A673 (cell line): Measurements from ENCODE around the gene ZNG1F.
"Not testable (repeated sequence)": the region's sequence is repeated elsewhere in the genome, so short reads cannot be mapped to it uniquely, and the experiment has no call there.

Experiments used
- EZH2 ChIP-seq: fragments of 200-600 bp; sonication (generic); IDR thresholded peaks from 2 replicates; pipeline ENCODE4 v1.6.1; 2017; ENCODE audit warnings: borderline replicate concordance, low read depth, mild to moderate bottlenecking, mixed read lengths, antibody characterized with exemption, low read length; ENCODE audit not compliant: poor library complexity, severe bottlenecking
- TF ChIP-seq, protein P1 (sequence below): fragments of 300-800, 200-600 bp; sonication (generic); conservative IDR thresholded peaks from 2 replicates; pipeline ENCODE4 v1.5.1; 2017; ENCODE audit warnings: low read depth, mild to moderate bottlenecking, antibody characterized with exemption, low read length, moderate library complexity, mixed read lengths

DNA sequence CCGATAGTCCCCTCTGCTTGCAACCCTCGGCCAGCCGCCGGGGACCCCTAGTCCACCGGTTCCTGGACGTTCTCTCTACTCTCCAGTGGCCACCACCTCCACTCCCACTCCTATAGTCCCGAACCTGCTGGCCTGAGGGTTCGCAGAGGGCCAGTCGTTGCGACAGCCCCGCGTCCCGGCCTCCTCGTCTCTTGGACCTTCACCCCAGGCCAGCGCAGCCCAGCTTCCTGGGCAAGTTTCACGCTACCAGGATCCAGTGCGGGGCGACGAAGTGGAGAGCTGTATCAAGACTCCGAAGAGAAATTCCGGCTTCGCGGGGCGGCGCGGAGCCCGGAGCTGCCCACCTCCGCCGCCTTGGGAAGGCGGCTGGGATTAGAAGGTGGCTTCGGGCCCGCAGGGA lies 65.7 kb downstream of the ZNG1F start:
- TF ChIP-seq, protein P1, sequence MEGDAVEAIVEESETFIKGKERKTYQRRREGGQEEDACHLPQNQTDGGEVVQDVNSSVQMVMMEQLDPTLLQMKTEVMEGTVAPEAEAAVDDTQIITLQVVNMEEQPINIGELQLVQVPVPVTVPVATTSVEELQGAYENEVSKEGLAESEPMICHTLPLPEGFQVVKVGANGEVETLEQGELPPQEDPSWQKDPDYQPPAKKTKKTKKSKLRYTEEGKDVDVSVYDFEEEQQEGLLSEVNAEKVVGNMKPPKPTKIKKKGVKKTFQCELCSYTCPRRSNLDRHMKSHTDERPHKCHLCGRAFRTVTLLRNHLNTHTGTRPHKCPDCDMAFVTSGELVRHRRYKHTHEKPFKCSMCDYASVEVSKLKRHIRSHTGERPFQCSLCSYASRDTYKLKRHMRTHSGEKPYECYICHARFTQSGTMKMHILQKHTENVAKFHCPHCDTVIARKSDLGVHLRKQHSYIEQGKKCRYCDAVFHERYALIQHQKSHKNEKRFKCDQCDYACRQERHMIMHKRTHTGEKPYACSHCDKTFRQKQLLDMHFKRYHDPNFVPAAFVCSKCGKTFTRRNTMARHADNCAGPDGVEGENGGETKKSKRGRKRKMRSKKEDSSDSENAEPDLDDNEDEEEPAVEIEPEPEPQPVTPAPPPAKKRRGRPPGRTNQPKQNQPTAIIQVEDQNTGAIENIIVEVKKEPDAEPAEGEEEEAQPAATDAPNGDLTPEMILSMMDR, result not testable (repeated sequence)
- not testable (repeated sequence) for TF ChIP-seq EZH2
